Epithelial cell of proximal tubule (primary cell): ENCODE results near the gene PPP4R1. TPM values are rescaled to one million over a fixed set of nuclear protein-coding genes. Genes with fewer than 3 reads are reported as not detected.

Experiments
- DNase-seq: peaks from one replicate; pipeline ENCODE4 v3.0.0-alpha.2; 2011; ENCODE audit warnings: low read depth
- H3K4me3 ChIP-seq: 2 replicates; pipeline ENCODE4 v1.5.1; 2011; ENCODE audit warnings: low read depth, mild to moderate bottlenecking, low read length
- CTCF ChIP-seq: conservative IDR thresholded peaks from 2 replicates; pipeline ENCODE4 v1.5.1; 2012; ENCODE audit warnings: low read depth, mild to moderate bottlenecking, low read length
- total RNA-seq: library from RNA; depleted of rRNA; stranded (reverse); fragments of >200 nt; gene quantifications from 2 replicates; pipeline ENCODE4 v1.2.3, GENCODE V29; 2015

Gene PPP4R1
- total RNA-seq, 1 donor from 2014 or later, result 82.0 TPM

GRCh38 chr18:9629709-9630108, 15.3 kb upstream of the PPP4R1 start:
- H3K4me3 ChIP-seq, result no peak overlapping the region
- TF ChIP-seq CTCF, result no peak
- DNase-seq, result no peak

GRCh38 chr18:9628984-9629383, 14.6 kb upstream of the PPP4R1 start:
- DNase-seq, result no peak
- H3K4me3 ChIP-seq, result no peak overlapping the region
- no peak for TF ChIP-seq CTCF

GRCh38 chr18:9627642-9628041, 13.3 kb upstream of the PPP4R1 start:
- H3K4me3 ChIP-seq, result no peak overlapping the region
- TF ChIP-seq CTCF, result no peak
- DNase-seq, result no peak

GRCh38 chr18:9619990-9620389, 5.6 kb upstream of the PPP4R1 start:
- TF ChIP-seq CTCF, result no peak
- H3K4me3 ChIP-seq, result no peak overlapping the region
- no peak for DNase-seq

GRCh38 chr18:9619545-9619944, 5.2 kb upstream of the PPP4R1 start:
- no peak for DNase-seq
- no peak for TF ChIP-seq CTCF
- H3K4me3 ChIP-seq, result no peak overlapping the region

GRCh38 chr18:9619056-9619455, 4.7 kb upstream of the PPP4R1 start:
- H3K4me3 ChIP-seq, result no peak overlapping the region
- DNase-seq, result no peak
- TF ChIP-seq CTCF, result no peak

GRCh38 chr18:9617006-9617542, 2.7 kb upstream of the PPP4R1 start:
- no peak for DNase-seq
- H3K4me3 ChIP-seq, result no peak overlapping the region
- no peak for TF ChIP-seq CTCF
